Osteoblast (primary cell): ENCODE measurements around the gene KLHL21. TPM values are rescaled to one million over a fixed set of nuclear protein-coding genes. Genes with fewer than 3 reads are reported as not detected.

ENCODE experiments used
- DNase-seq: peaks from one replicate; pipeline ENCODE4 v3.0.0; 2011; ENCODE audit warnings: low spot score, mixed read lengths; ENCODE audit not compliant: insufficient read length; ENCODE audit errors: missing footprints
- H2AFZ ChIP-seq: 2 replicates; pipeline ENCODE4 v1.6.0; 2011; ENCODE audit warnings: mild to moderate bottlenecking, low read length
- H3K27ac ChIP-seq: 2 replicates; pipeline ENCODE4 v1.5.1; 2011; ENCODE audit warnings: mild to moderate bottlenecking, low read depth, low read length, moderate library complexity
- H3K27me3 ChIP-seq: 2 replicates; pipeline ENCODE4 v1.6.0; 2012; ENCODE audit warnings: mild to moderate bottlenecking, control low read depth, inconsistent platforms, low read length, moderate library complexity; ENCODE audit not compliant: insufficient read depth
- H3K36me3 ChIP-seq: 2 replicates; pipeline ENCODE4 v1.5.1; 2011; ENCODE audit warnings: mild to moderate bottlenecking, low read length, control low read depth, moderate library complexity; ENCODE audit not compliant: insufficient read depth
- H3K4me1 ChIP-seq: 2 replicates; pipeline ENCODE4 v1.5.1; 2011; ENCODE audit warnings: mild to moderate bottlenecking, low read length, control low read depth, moderate library complexity; ENCODE audit not compliant: insufficient read depth
- H3K4me2 ChIP-seq: 2 replicates; pipeline ENCODE4 v1.6.0; 2011; ENCODE audit warnings: mild to moderate bottlenecking, low read length; ENCODE audit not compliant: insufficient read depth
- H3K4me3 ChIP-seq: fragments of 200-600 bp; sonication (generic); 3 replicates; pipeline ENCODE4 v1.5.1; 2012; ENCODE audit warnings: mild to moderate bottlenecking, low read length, inconsistent platforms; ENCODE audit not compliant: insufficient read depth
- H3K79me2 ChIP-seq: 2 replicates; pipeline ENCODE4 v1.6.0; 2012; ENCODE audit warnings: mild to moderate bottlenecking, low read length, control low read depth, inconsistent platforms; ENCODE audit not compliant: insufficient read depth
- H3K9me3 ChIP-seq: 2 replicates; pipeline ENCODE4 v1.5.1; 2011; ENCODE audit warnings: low read depth, low read length, control low read depth
- H4K20me1 ChIP-seq: 2 replicates; pipeline ENCODE4 v1.6.0; 2012; ENCODE audit warnings: mild to moderate bottlenecking, low read length, control low read depth; ENCODE audit not compliant: insufficient read depth
- CTCF ChIP-seq: IDR thresholded peaks from 2 replicates; pipeline ENCODE4 v1.5.1; 2011; ENCODE audit warnings: mild to moderate bottlenecking, low read depth, low read length, moderate library complexity; ENCODE audit errors: extremely low read depth
- small RNA-seq: library from RNA; depleted of rRNA; stranded (forward); fragments of <200 nt; gene quantifications from one replicate; pipeline ENCODE3, GENCODE V24; 2012
- total RNA-seq: library from RNA; depleted of rRNA; stranded (reverse); fragments of >200 nt; gene quantifications from 2 replicates; pipeline ENCODE4 v1.2.3, GENCODE V29; 2012

The KLHL21 gene
- total RNA-seq, 1 donor = 86.1 TPM

- H4K20me1 ChIP-seq = no peaks in the 10 kb centered on the region
- H2AFZ ChIP-seq = no peak overlapping the region
- peaks cover 8% of the 10 kb centered on the region for H3K4me1 ChIP-seq
- H3K27ac ChIP-seq = peak overlapping the region; percentile 8
- peak overlapping the region; percentile 6 for H3K4me2 ChIP-seq
- no peak for TF ChIP-seq CTCF
- no peak overlapping the region for H3K4me3 ChIP-seq
- no peaks in the 10 kb centered on the region for H3K27me3 ChIP-seq
- H3K79me2 ChIP-seq = no peaks in the 10 kb centered on the region
- H3K9me3 ChIP-seq = no peaks in the 10 kb centered on the region
- H3K36me3 ChIP-seq = peaks cover 56% of the 10 kb centered on the region
- peak; percentile 93 for DNase-seq
These were observed 57.8 kb downstream of the KLHL21 start for GRCh38 chr1:6544831-6545230.

Small RNAs within 50 kb of the gene (small RNA-seq; reads per million reads assigned to genes)
- gene RNU6-731P = not detected

Other genes with a start within 250 kb of the KLHL21 start
- gene ACOT7, start 209.1 kb downstream of the KLHL21 start, total RNA-seq = 9.1 and 10.9 TPM in 2 replicates
- gene HES2, start 182.9 kb downstream of the KLHL21 start, total RNA-seq = not detected in 2 replicates
- not detected in 2 replicates for gene ESPN, start 178.1 kb downstream of the KLHL21 start, total RNA-seq
- gene TNFRSF25, start 136.7 kb downstream of the KLHL21 start, total RNA-seq = 3.3 and 5.0 TPM in 2 replicates
- 11.2 and 13.3 TPM in 2 replicates for gene PLEKHG5, start 111.2 kb downstream of the KLHL21 start, total RNA-seq
- 31.1 and 32.1 TPM in 2 replicates for gene NOL9, start 48.4 kb downstream of the KLHL21 start, total RNA-seq
- under 0.01 and 0.29 TPM in 2 replicates for gene TAS1R1, start 47.6 kb downstream of the KLHL21 start, total RNA-seq
- gene ZBTB48, start 22.9 kb downstream of the KLHL21 start, total RNA-seq = 11.5 and 14.5 TPM in 2 replicates
- 13.4 and 16.8 TPM in 2 replicates for gene PHF13, start 10.9 kb upstream of the KLHL21 start, total RNA-seq
- 19.2 and 19.5 TPM in 2 replicates for gene THAP3, start 22.0 kb upstream of the KLHL21 start, total RNA-seq
- gene DNAJC11, start 98.9 kb upstream of the KLHL21 start, total RNA-seq = 26.8 and 29.5 TPM in 2 replicates
- 38.0 and 47.4 TPM in 2 replicates for gene CAMTA1, start 182.6 kb upstream of the KLHL21 start, total RNA-seq